ENCODE measurements around the gene ALDH5A1. TPM values are rescaled to one million over a fixed set of nuclear protein-coding genes. Genes with fewer than 3 reads are reported as not detected.

Gene ALDH5A1
- total and polyA plus RNA-seq, 2 of the 13 experiments (the other 11 are each of a cell fraction or from before 2014, with no cell fraction given) = 12.8 to 32.5 TPM

- Histone ChIP-seq H4K20me1 (ENCODE audit: insufficient read depth, low read length) (no peaks in the 10 kb centered on the region), H3K27me3 (ENCODE audit: control insufficient read depth in 1 of 2, insufficient read depth in 2 of 2, low read length in 2 of 2) (no peaks in the 10 kb centered on the region), H3K4me2 (ENCODE audit: low read depth, low read length) (no peak overlapping the region), H3K36me3 (replicated peaks in 1 of 2; ENCODE audit: control insufficient read depth in 1 of 2, insufficient read depth in 2 of 2, low read length in 2 of 2) (no peaks in the 10 kb centered on the region), H3K4me3 (replicated peaks in 1 of 3; ENCODE audit: insufficient read depth in 1 of 3, low read depth in 2 of 3, low read length in 3 of 3) (no peak overlapping the region), H3K9me3 (ENCODE audit: low read length) (no peaks in the 10 kb centered on the region), H3K4me1 (ENCODE audit: insufficient read depth, low read length) (peaks cover 12% of the 10 kb centered on the region), H2AFZ (ENCODE audit: low read length) (no peak overlapping the region), H3K9ac (ENCODE audit: insufficient read depth, low read depth, low read length) (no peak overlapping the region), H3K79me2 (ENCODE audit: insufficient read depth, low read length) (no peaks in the 10 kb centered on the region), H3K27ac (ENCODE audit: extremely low read length, insufficient read depth, low read length) (no peak overlapping the region)
- WGBS (ENCODE audit: low lambda C conversion rate) = 74% methylated on average over 13 of the region's 13 CpGs
- no peak for TF ChIP-seq ZNF136 (CRISPR knock-in tag; IDR thresholded peaks at IDR 0.05; ENCODE audit: low read depth)
- no peak for TF ChIP-seq PHF20 (CRISPR knock-in tag; IDR thresholded peaks at IDR 0.05)
- peak; percentile 36; the same call in 1 of the 2 replicates for TF ChIP-seq HNF4A (CRISPR knock-in tag; IDR thresholded peaks at IDR 0.05)
- FAIRE-seq = no peak
- no peak for DNase-seq (ENCODE audit: low spot score)
- ChIA-PET CTCF (ENCODE audit: low intra/inter-chr PET ratio, low total read pairs) (no interaction called here), POLR2A (no interaction called here)
- intact Hi-C loops (cut with micrococcal nuclease; ENCODE audit: unreplicated experiment) = no loop called here
- ATAC-seq = no peak
- no TSS peak for BruUV-seq (replicated peaks)
- in situ Hi-C loops (cut with HindIII; ENCODE audit: extremely low pct_ligation_motif_present, low pct_unique_long_range_greater_than_20kb) = no loop called here
Observed at GRCh38 chr6:24451581-24452388, 43.0 kb upstream of the ALDH5A1 start.

GRCh38 chr6:24453921-24454320, 40.8 kb upstream of the ALDH5A1 start:
- intact Hi-C loops (cut with micrococcal nuclease; ENCODE audit: unreplicated experiment) = no loop called here

More at GRCh38 chr6:24453921-24454320, 40.8 kb upstream of the ALDH5A1 start:
- CTCF ChIA-PET (ENCODE audit: low intra/inter-chr PET ratio, low total read pairs) = no interaction called here
- ATAC-seq (no peak), FAIRE-seq (no peak), DNase-seq (ENCODE audit: low spot score) (no peak)
- Histone ChIP-seq H3K27ac (ENCODE audit: extremely low read length, insufficient read depth, low read length) (no peak overlapping the region), H3K27me3 (ENCODE audit: control insufficient read depth in 1 of 2, insufficient read depth in 2 of 2, low read length in 2 of 2) (no peaks in the 10 kb centered on the region), H4K20me1 (ENCODE audit: insufficient read depth, low read length) (no peaks in the 10 kb centered on the region), H2AFZ (ENCODE audit: low read length) (no peak overlapping the region), H3K4me2 (ENCODE audit: low read depth, low read length) (no peak overlapping the region), H3K9ac (ENCODE audit: insufficient read depth, low read depth, low read length) (no peak overlapping the region), H3K4me1 (ENCODE audit: insufficient read depth, low read length) (peaks cover 12% of the 10 kb centered on the region), H3K4me3 (replicated peaks in 1 of 3; ENCODE audit: insufficient read depth in 1 of 3, low read depth in 2 of 3, low read length in 3 of 3) (no peak overlapping the region), H3K36me3 (replicated peaks in 1 of 2; ENCODE audit: control insufficient read depth in 1 of 2, insufficient read depth in 2 of 2, low read length in 2 of 2) (no peaks in the 10 kb centered on the region), H3K79me2 (ENCODE audit: insufficient read depth, low read length) (no peaks in the 10 kb centered on the region), H3K9me3 (ENCODE audit: low read length) (no peaks in the 10 kb centered on the region)
- TF ChIP-seq TCF7 (IDR thresholded peaks at IDR 0.05; ENCODE audit: low read depth) (no peak), HNRNPUL1 (IDR thresholded peaks at IDR 0.05; ENCODE audit: low read depth, low read length) (no peak), ZFP1 (CRISPR knock-in tag; IDR thresholded peaks at IDR 0.05) (no peak), ZNF816 (CRISPR knock-in tag; IDR thresholded peaks at IDR 0.05; ENCODE audit: borderline replicate concordance) (no peak), ZNF737 (CRISPR knock-in tag; IDR thresholded peaks at IDR 0.05; ENCODE audit: borderline replicate concordance) (no peak), FOXA3 (CRISPR knock-in tag; IDR thresholded peaks at IDR 0.05) (no peak), ONECUT2 (CRISPR knock-in tag; IDR thresholded peaks at IDR 0.05) (no peak), ZFAT (CRISPR knock-in tag; conservative IDR thresholded peaks at IDR 0.05) (no peak)
- POLR2A ChIA-PET = no interaction called here
- no TSS peak for BruUV-seq (replicated peaks)
- 92% methylated on average over 10 of the region's 10 CpGs for WGBS (ENCODE audit: low lambda C conversion rate)
- in situ Hi-C loops (cut with HindIII; ENCODE audit: extremely low pct_ligation_motif_present, low pct_unique_long_range_greater_than_20kb) = no loop called here

All from HepG2 (cell line).